Adipocyte (in vitro differentiated cells): ENCODE results near the gene RPS19BP1.

Experiments used
- DNase-seq: peaks from one replicate; pipeline ENCODE4 v3.0.0-alpha.2; 2015; ENCODE audit warnings: low read depth
- H3K27me3 ChIP-seq: replicated peaks from 2 replicates; pipeline ENCODE4 v1.7.0; 2013; ENCODE audit warnings: mild to moderate bottlenecking, low read length, moderate library complexity; ENCODE audit not compliant: control insufficient read depth, insufficient read depth
- H3K36me3 ChIP-seq: 2 replicates; pipeline ENCODE4 v1.7.0; 2013; ENCODE audit warnings: low read length, mild to moderate bottlenecking, moderate library complexity; ENCODE audit not compliant: control insufficient read depth, insufficient read depth, severe bottlenecking
- H3K4me1 ChIP-seq: 2 replicates; pipeline ENCODE4 v1.7.0; 2013; ENCODE audit warnings: mild to moderate bottlenecking, low read length, moderate library complexity; ENCODE audit not compliant: control insufficient read depth, insufficient read depth
- H3K4me3 ChIP-seq: 2 replicates; pipeline ENCODE4 v1.7.0; 2013; ENCODE audit warnings: mild to moderate bottlenecking, low read length, moderate library complexity
- H3K9ac ChIP-seq: 2 replicates; pipeline ENCODE4 v1.7.0; 2013; ENCODE audit warnings: mild to moderate bottlenecking, low read length, moderate library complexity
- H3K9me3 ChIP-seq: 2 replicates; pipeline ENCODE4 v1.7.0; 2013; ENCODE audit warnings: mild to moderate bottlenecking, low read length, moderate library complexity; ENCODE audit not compliant: control insufficient read depth

RPS19BP1 gene

GRCh38 chr22:39494471-39495120 is 38.0 kb downstream of the RPS19BP1 start:
- DNase-seq, result no peak
- Histone ChIP-seq H3K36me3 (no peaks in the 10 kb centered on the region), H3K4me3 (no peak overlapping the region), H3K9me3 (no peaks in the 10 kb centered on the region), H3K4me1 (peaks cover 41% of the 10 kb centered on the region), H3K9ac (peak overlapping the region; percentile 32), H3K27me3 (no peaks in the 10 kb centered on the region)

GRCh38 chr22:39493759-39494158 is 38.8 kb downstream of the RPS19BP1 start:
- peak overlapping the region; percentile 32 for H3K9ac ChIP-seq
- H3K27me3 ChIP-seq, result no peaks in the 10 kb centered on the region
- DNase-seq, result peak; percentile 62
- H3K36me3 ChIP-seq, result no peaks in the 10 kb centered on the region
- H3K4me3 ChIP-seq, result no peak overlapping the region
- H3K9me3 ChIP-seq, result no peaks in the 10 kb centered on the region
- H3K4me1 ChIP-seq, result peaks cover 39% of the 10 kb centered on the region

GRCh38 chr22:39492186-39492585 is 40.4 kb downstream of the RPS19BP1 start:
- no peaks in the 10 kb centered on the region for H3K27me3 ChIP-seq

GRCh38 chr22:39491696-39492095 is 40.9 kb downstream of the RPS19BP1 start:
- Histone ChIP-seq H3K4me1 (peaks cover 26% of the 10 kb centered on the region), H3K9ac (no peak overlapping the region), H3K27me3 (no peaks in the 10 kb centered on the region), H3K36me3 (no peaks in the 10 kb centered on the region), H3K4me3 (no peak overlapping the region), H3K9me3 (no peaks in the 10 kb centered on the region)
- no peak for DNase-seq

More at GRCh38 chr22:39492186-39492585, 40.4 kb downstream of the RPS19BP1 start:
- Histone ChIP-seq H3K9ac (no peak overlapping the region), H3K9me3 (no peaks in the 10 kb centered on the region), H3K36me3 (no peaks in the 10 kb centered on the region), H3K4me1 (peaks cover 30% of the 10 kb centered on the region), H3K4me3 (no peak overlapping the region)
- DNase-seq, result no peak

GRCh38 chr22:39490966-39491680 is 41.4 kb downstream of the RPS19BP1 start:
- Histone ChIP-seq H3K36me3 (no peaks in the 10 kb centered on the region), H3K4me1 (peaks cover 22% of the 10 kb centered on the region), H3K4me3 (no peak overlapping the region), H3K27me3 (no peaks in the 10 kb centered on the region), H3K9ac (no peak overlapping the region), H3K9me3 (no peaks in the 10 kb centered on the region)
- DNase-seq, result no peak

- no peak overlapping the region for H3K9ac ChIP-seq
- H3K9me3 ChIP-seq, result no peaks in the 10 kb centered on the region
- H3K36me3 ChIP-seq, result no peaks in the 10 kb centered on the region
- peak; percentile 63 for DNase-seq
- H3K4me3 ChIP-seq, result no peak overlapping the region
- H3K4me1 ChIP-seq, result peaks cover 21% of the 10 kb centered on the region
- no peaks in the 10 kb centered on the region for H3K27me3 ChIP-seq
Observed at GRCh38 chr22:39490135-39490798, 42.3 kb downstream of the RPS19BP1 start.

GRCh38 chr22:39489094-39490068 is 43.2 kb downstream of the RPS19BP1 start:
- Histone ChIP-seq H3K27me3 (no peaks in the 10 kb centered on the region), H3K9ac (no peak overlapping the region), H3K9me3 (no peaks in the 10 kb centered on the region), H3K36me3 (no peaks in the 10 kb centered on the region), H3K4me3 (no peak overlapping the region), H3K4me1 (peaks cover 14% of the 10 kb centered on the region)
- DNase-seq, result no peak

GRCh38 chr22:39488563-39489083 is 43.9 kb downstream of the RPS19BP1 start:
- H3K4me1 ChIP-seq, result peaks cover 7% of the 10 kb centered on the region
- H3K9me3 ChIP-seq, result no peaks in the 10 kb centered on the region
- DNase-seq, result no peak
- peaks cover 3% of the 10 kb centered on the region for H3K27me3 ChIP-seq
- H3K36me3 ChIP-seq, result no peaks in the 10 kb centered on the region
- no peak overlapping the region for H3K9ac ChIP-seq
- H3K4me3 ChIP-seq, result no peak overlapping the region

GRCh38 chr22:39487826-39488520 is 44.6 kb downstream of the RPS19BP1 start:
- H3K36me3 ChIP-seq, result no peaks in the 10 kb centered on the region
- H3K4me1 ChIP-seq, result peaks cover 3% of the 10 kb centered on the region
- H3K9ac ChIP-seq, result no peak overlapping the region
- H3K27me3 ChIP-seq, result peaks cover 5% of the 10 kb centered on the region
- no peak overlapping the region for H3K4me3 ChIP-seq
- DNase-seq, result no peak
- no peaks in the 10 kb centered on the region for H3K9me3 ChIP-seq
